Measurements from ENCODE around the gene KCNF1. TPM values are rescaled to one million over a fixed set of nuclear protein-coding genes. Genes with fewer than 3 reads are reported as not detected.

Gene KCNF1
- total and polyA plus RNA-seq, 9 donors: 0.11 to 0.30 (median 0.14) TPM; not detected in 5

- Histone ChIP-seq H3K36me3 (no peaks in the 10 kb centered on the region), H3K27me3 (no peaks in the 10 kb centered on the region), H3K9me3 (no peaks in the 10 kb centered on the region), H3K4me3 (no peak overlapping the region), H3K27ac (no peak overlapping the region), H3K4me1 (ENCODE audit: insufficient read depth) (peaks cover 7% of the 10 kb centered on the region)
- TF ChIP-seq POLR2A (IDR thresholded peaks at IDR 0.05) (no peak), EP300 (IDR thresholded peaks at IDR 0.05) (no peak), CTCF (IDR thresholded peaks at IDR 0.05) (no peak)
- WGBS, 3 donors: 72 to 82% (median 77%) methylated on average over 9 of the region's 9 CpGs
- intact Hi-C loops (cut with DNase I): no loop called here
- no peak for DNase-seq
Measured at GRCh38 chr2:10879159-10879558, 32.6 kb upstream of the KCNF1 start.

DNA sequence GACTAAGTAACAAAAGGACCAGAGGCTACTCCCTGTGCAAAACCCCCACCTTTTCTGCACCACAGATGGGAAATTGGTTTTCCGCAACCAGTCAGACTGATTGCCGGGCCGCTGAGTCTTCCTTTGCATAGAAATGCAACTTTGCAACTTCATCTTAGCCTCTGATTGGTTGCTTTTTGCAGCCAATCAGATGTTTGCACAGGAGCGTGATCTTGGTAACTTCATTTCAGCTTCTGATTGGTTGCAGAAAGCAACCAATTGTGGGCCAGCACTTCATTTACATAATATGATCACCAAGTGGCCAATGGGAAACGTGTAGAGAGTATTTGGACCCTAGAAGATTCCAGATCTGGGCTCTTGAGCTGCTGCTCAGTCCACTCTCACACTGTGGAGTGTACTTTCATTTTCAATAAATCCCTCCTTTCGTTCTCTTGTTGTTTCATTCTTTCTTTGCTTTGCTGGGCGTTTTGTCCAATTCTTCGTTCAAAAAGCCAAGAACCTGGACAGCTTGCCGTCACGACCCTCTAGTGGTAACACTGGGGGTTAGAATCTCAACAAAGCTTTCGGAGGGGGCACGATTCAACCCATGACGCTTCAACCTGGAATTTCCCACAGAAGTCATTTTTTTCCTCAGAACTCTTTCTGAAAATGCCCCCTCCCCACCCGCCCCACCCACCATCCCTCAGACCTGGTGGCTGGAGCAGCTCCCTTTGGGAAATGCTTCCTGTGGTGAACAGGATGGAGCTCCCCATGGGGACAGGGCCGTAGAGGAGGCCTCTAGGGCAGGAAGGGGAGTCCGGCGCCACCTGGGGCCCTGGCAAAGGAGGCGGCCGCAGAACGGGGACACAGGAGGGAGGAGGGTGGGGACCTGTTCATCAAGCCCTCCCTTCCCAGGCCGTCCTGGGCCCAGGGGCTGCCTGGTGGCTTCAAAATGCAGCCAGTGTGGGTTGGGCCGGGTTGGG, 31.8 kb upstream of the KCNF1 start:
- 70 to 76% (median 71%) methylated on average over 20 to 22 of the region's 22 CpGs for whole genome bisulfite sequencing, 3 donors
- Histone ChIP-seq H3K27ac (no peak overlapping the region), H3K27me3 (no peaks in the 10 kb centered on the region), H3K4me3 (no peak overlapping the region), H3K4me1 (ENCODE audit: insufficient read depth) (peaks cover 11% of the 10 kb centered on the region), H3K36me3 (no peaks in the 10 kb centered on the region), H3K9me3 (no peaks in the 10 kb centered on the region)
- intact Hi-C loops (cut with DNase I): no loop called here
- no peak for DNase-seq
- TF ChIP-seq CTCF (IDR thresholded peaks at IDR 0.05) (no peak), POLR2A (IDR thresholded peaks at IDR 0.05) (no peak), EP300 (IDR thresholded peaks at IDR 0.05) (no peak)

DNA sequence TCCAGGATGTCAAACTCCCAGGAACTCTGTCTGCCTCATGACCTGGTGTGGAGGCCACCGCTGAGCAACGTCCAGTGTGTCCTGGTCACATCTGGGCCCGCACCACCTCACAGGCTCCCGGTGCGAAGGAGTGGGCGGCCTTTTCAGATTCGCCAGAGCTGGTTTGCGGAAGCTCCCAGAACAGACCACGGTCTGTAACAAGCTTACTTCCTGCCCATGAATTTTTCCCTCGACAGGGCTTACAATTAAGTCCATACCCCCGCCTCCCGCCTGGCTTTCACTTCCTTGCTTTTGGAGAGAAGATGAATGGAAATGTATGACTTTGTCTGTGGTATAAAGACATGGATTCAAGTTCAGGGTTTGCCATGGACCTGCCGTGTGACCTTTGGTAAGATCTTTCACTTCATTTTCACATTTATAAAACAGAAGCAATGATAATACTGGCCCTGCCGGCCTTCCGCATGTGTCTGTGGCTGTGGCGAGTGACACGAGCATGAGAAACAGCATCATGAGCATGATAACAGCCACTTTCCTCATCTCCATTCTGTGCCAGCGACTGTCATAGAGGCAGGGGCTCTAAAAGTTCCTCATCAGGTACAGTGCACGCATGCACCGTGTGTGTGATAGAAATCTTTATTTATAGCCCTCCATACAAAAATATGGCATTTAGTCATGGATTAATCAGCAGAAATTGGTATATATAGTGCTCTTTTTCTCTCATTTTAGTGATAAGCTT, 31.0 kb upstream of the KCNF1 start:
- no peaks in the 10 kb centered on the region for H3K27me3 ChIP-seq
- H3K36me3 ChIP-seq: no peaks in the 10 kb centered on the region
- no peak overlapping the region for H3K27ac ChIP-seq
- WGBS, 3 donors: 92 to 93% (median 93%) methylated on average over 20 of the region's 20 CpGs
- no peaks in the 10 kb centered on the region for H3K9me3 ChIP-seq
- H3K4me1 ChIP-seq (ENCODE audit: insufficient read depth): peaks cover 12% of the 10 kb centered on the region
- no peak overlapping the region for H3K4me3 ChIP-seq
- DNase-seq: no peak
- no peak for TF ChIP-seq CTCF (IDR thresholded peaks at IDR 0.05)
- no peak for TF ChIP-seq POLR2A (IDR thresholded peaks at IDR 0.05)
- no peak for TF ChIP-seq EP300 (IDR thresholded peaks at IDR 0.05)
- intact Hi-C loops (cut with DNase I): no loop called here

DNA sequence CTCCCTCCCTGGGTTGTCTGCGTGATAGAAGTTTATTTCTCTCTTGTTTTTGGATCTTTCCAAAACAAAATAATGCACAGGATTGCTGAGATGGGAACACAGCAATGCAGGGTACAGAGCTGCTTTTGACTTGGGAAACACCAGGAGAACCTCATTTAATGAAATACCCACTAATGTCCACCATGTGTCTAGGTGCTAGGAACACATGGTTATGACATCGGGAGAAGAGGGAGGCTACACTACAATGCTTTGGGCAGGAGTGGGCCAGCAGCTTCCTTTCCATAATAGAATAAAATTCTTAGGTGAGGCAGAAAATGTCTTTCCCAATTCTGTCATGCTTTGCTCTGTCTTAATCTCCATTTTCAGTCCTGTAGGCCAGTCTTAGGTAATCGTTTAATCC, 29.2 kb upstream of the KCNF1 start:
- H3K27ac ChIP-seq: no peak overlapping the region
- H3K27me3 ChIP-seq: no peaks in the 10 kb centered on the region
- WGBS, 3 donors: 91 to 94% (median 93%) methylated on average over 3 of the region's 3 CpGs
- H3K4me3 ChIP-seq: no peak overlapping the region
- TF ChIP-seq POLR2A (IDR thresholded peaks at IDR 0.05): no peak
- TF ChIP-seq EP300 (IDR thresholded peaks at IDR 0.05): no peak
- TF ChIP-seq CTCF (IDR thresholded peaks at IDR 0.05): no peak
- H3K9me3 ChIP-seq: no peaks in the 10 kb centered on the region
- intact Hi-C loops (cut with DNase I): no loop called here
- peaks cover 12% of the 10 kb centered on the region for H3K4me1 ChIP-seq (ENCODE audit: insufficient read depth)
- no peaks in the 10 kb centered on the region for H3K36me3 ChIP-seq
- DNase-seq: no peak
